HepG2 (cell line): ENCODE data around the gene CXCR4.
"Not testable (repeated sequence)": the region's sequence is repeated elsewhere in the genome, so short reads cannot be mapped to it uniquely, and the experiment has no call there.

Experiments
- AKAP8 ChIP-seq: sonication (generic); formaldehyde crosslinking; IDR thresholded peaks from 2 replicates; pipeline ENCODE4 v1.5.1; 2020; ENCODE audit warnings: mild to moderate bottlenecking, missing genetic modification reagents
- BRD4 ChIP-seq: sonication (generic); formaldehyde crosslinking; IDR thresholded peaks from 2 replicates; pipeline ENCODE4 v1.4.0; 2020; ENCODE audit warnings: missing genetic modification reagents
- CBX5 ChIP-seq: sonication (generic); formaldehyde crosslinking; IDR thresholded peaks from 2 replicates; pipeline ENCODE4 v1.4.0; 2020; ENCODE audit warnings: missing genetic modification reagents, borderline replicate concordance
- CREB1 ChIP-seq, 2 experiments: fragments of 450-650 bp in 1 of 2; IDR thresholded peaks; 2 replicates each; pipeline ENCODE4 v1.6.1; 2016 to 2017; ENCODE audit warnings: control low read depth in 1 of 2, mild to moderate bottlenecking in 1 of 2, missing compliant biosample characterization in 1 of 2, missing genetic modification characterization in 1 of 2
- GATAD2A ChIP-seq: IDR thresholded peaks from 2 replicates; pipeline ENCODE4 v1.6.1; 2016
- NPAS2 ChIP-seq: sonication (generic); formaldehyde crosslinking; IDR thresholded peaks from 2 replicates; pipeline ENCODE4 v1.8.0; 2022; ENCODE audit warnings: mild to moderate bottlenecking, missing genetic modification reagents, borderline replicate concordance
- POLR2AphosphoS5 ChIP-seq: IDR thresholded peaks from 2 replicates; pipeline ENCODE4 v1.6.1; 2012; ENCODE audit warnings: low read depth, low read length

DNA sequence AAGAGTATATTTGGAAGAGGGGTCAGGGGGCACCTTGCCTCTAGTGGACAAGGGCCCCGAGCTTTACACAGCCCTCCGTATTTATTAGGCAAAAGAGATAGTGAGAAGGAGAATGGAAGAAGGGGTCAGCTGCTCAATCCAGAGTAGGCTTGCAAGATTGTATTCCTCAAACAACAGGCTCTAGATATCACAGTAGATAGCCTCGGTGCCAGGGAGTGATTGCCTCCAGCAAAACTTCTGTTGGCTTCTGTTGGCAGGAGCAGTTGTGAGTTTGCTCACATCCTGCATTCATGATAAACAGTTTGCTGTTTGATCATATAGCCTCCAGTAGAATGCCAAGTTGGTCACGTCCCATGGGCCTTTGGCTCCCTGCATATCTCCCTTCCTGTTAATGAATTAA, 46.1 kb downstream of the CXCR4 start:
- not testable (repeated sequence) for TF ChIP-seq BRD4 (CRISPR knock-in tag); GATAD2A; CREB1 (IDR thresholded peaks at IDR 0.05); CREB1 (CRISPR knock-in tag; IDR thresholded peaks at IDR 0.05); CBX5 (CRISPR knock-in tag); POLR2AphosphoS5; AKAP8 (CRISPR knock-in tag); NPAS2 (CRISPR knock-in tag)
